Putamen (tissue), 1 donor: ENCODE measurements around the gene FDX1.

Experiments
- DNase-seq: peaks from one replicate; pipeline ENCODE4 v3.0.0-alpha.2; 2016; ENCODE audit warnings: low spot score

The FDX1 gene

DNA sequence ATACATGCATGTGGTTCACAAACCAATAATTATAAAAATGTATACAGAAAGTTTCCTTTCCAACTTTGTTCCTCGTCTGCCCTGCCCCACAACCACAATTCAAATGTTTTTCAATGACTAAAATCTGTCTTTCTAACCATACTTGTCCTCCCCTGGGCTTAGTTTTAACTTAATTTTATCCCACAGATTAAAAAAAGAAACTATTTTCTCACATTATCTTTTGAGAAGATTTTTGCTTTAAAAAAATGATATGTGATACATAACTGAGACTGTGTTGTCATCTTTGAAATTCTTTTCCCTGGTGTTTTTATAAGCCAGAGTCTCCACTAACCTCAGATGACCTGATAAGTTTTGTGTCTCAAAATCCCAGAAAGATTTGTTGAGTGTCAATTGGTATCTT is 79.0 kb downstream of the FDX1 start:
- DNase-seq: no peak

DNA sequence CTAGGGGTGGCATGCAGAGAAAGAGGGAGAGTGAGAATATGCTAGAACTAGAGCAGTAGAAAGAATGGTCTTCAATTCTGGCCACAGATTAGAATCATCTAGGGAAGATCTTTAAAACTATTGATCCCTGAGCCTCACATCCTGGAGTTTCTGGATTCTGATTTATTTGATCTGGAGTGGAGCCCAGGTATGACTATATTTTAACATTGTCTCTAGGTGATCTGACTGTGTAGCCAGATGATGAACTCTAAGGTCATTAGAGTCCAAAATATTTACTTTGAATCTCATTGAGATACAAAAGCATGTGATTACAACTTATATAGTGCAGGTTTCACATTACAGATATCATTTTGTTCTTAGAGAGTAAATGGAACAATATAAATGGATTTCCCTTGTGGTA is 79.7 kb downstream of the FDX1 start:
- no peak for DNase-seq

DNA sequence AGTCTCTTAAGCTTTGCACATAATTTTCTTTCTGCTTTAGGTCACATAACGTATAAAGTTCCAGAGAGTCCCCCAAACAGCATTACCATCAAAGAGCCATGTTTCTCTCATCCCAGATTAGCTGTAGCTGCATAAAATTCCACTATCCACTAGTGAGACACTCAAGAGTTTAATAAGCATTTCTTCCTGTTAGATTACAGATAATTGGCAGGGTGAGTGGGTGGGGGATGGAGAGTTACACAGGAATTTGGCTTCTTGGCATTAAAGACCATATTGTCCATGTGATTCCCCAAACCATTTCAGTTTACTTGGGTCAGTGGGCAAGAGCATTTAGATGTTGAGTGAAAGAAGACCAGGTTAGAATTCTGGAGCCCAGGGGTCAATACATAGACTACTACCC is 82.3 kb downstream of the FDX1 start:
- no peak for DNase-seq

DNA sequence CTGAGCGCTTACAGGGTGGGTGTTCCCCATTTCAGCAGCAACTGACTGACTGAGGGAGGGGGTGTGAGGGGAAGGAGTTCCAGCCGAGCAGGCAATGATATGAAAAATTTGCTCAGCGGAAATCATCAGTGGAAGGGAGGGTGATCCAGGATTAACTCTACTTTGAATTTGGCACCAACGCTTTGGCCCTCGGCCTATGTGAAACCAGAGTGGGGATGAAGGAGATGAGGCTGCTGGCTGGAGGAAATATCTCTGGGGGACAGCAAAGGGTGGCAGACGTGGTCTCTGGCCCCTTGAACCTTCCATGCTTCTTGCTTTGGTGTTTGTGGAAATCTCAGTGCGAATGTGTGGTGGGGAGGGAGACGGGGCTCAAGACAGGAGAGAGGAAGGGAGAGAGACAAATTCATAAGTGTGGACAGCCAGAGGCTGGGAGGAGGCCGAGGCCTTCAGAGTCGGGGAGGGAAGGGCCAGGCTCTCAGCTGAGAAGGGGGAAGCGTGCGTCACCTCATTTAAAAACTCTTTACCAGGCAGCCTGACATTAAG is 83.6 kb downstream of the FDX1 start:
- DNase-seq: no peak

DNA sequence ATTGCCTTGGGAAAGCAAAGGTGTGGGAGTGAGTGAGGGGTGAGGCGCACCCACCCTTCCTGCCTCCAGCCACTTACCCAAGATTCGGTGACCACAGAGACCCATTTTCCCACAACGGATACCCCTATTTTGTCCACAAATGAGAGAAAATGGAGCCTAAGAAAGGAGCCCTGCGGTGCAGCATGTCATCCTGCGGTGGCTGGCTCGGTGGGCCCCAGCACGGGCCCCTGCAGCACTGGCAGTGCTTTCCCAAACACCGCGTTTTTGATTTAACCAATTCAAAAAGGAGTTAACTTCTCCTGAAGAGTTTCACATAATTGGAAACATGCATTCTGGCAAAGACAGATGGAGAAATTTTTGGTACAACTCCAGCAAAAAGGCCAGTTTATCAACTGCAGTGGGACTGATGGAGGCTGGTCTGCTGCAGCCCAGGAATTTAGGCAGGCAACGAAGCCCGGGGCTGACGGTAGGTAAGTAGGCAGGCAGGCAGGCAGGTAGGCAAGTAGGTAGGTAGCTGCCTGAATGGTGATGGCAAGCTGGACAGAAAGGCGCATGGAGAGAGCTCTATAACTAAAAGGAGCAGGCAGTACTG is 84.2 kb downstream of the FDX1 start:
- no peak for DNase-seq
